Kidney glomerular epithelial cell (primary cell): ENCODE data around the gene PPIA.

Experiments used
- DNase-seq: peaks from one replicate; lab custom pipeline; 2025; lab: John Stamatoyannopoulos, UW

Gene PPIA

GRCh38 chr7:44796504-44797328, at the start of gene PPIA:
Gene PPIA, plus strand, starts transcription at chr7:44796681. Its CDS starts 44 bp downstream, at chr7:44796725.
- peak; percentile 88 for DNase-seq

GRCh38 chr7:44748045-44748947, 48.2 kb upstream of the PPIA start, which contains the start of gene ZMIZ2:
Gene ZMIZ2, plus strand, starts transcription at chr7:44748847. Its CDS starts 7,403 bp downstream, at chr7:44756250.
- peak; percentile 86 for DNase-seq

GRCh38 chr7:44748948-44749731, 47.3 kb upstream of the PPIA start:
- DNase-seq = no peak

GRCh38 chr7:44749992-44750391, 46.5 kb upstream of the PPIA start:
- no peak for DNase-seq

DNA sequence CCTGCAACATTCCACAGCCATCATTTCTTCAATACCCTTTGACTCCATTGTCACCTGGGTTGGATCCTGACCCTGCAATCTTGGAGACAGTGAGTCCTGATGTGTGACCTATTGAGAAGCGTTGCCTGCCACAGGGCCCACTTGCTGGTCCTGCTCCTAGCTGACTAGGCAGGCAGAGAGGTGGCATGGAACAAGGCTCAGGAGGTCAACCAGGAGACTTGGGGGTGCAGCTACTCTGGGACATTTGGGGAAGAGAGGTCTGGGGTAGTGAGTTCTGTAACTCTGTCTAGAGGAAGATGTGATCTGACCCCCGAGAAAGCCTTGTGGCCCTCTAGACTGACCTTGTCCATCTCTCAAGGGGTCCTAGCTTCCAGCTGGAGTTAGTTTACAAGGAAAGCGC, 46.1 kb upstream of the PPIA start:
- no peak for DNase-seq

GRCh38 chr7:44750921-44751571, 45.4 kb upstream of the PPIA start:
- DNase-seq = peak; percentile 61

GRCh38 chr7:44752822-44753221, 43.7 kb upstream of the PPIA start:
- DNase-seq = no peak

GRCh38 chr7:44754802-44755697, 41.4 kb upstream of the PPIA start:
- DNase-seq = no peak

DNA sequence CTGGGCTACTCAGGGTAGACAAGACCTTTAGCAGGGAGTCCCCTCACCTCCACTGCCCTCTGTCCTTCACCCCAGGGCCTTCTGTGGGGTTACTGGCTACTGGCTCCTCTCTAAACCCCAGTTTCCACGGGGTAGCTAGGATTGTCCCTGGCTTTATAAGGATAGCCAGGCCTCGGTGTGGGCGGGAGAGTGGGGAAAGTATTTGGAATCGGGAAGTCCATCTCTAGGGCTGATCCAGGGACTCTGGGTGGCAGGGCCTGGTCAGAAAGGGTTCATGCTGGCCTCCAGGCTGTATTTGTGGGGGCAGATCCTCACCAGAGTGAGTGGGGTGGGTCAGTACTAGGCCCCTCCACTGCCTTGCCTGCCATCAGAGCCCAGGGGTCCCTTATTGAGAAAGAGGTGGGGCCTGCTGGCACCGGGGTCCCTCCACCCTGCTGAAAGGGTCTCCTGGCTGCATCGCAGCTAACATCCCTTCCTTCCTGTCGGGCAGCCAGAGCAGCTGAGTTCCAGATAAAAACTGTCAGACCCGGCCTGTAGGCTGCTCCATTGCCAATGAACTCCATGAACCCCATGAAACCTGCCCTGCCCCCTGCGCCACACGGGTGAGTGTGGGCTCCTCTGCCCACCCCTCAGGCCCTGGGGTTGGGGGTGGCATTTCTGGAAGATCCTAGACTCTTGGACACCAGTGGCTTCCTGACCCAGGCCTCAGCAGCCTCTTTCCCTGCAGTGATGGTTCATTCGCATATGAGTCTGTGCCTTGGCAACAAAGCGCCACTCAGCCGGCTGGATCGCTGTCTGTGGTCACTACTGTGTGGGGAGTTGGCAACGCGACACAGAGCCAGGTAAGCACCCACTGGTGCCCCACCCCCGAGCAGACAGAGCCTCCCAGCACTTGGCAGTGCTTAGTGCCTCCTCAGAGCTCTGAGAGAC, 40.5 kb upstream of the PPIA start:
- no peak for DNase-seq

DNA sequence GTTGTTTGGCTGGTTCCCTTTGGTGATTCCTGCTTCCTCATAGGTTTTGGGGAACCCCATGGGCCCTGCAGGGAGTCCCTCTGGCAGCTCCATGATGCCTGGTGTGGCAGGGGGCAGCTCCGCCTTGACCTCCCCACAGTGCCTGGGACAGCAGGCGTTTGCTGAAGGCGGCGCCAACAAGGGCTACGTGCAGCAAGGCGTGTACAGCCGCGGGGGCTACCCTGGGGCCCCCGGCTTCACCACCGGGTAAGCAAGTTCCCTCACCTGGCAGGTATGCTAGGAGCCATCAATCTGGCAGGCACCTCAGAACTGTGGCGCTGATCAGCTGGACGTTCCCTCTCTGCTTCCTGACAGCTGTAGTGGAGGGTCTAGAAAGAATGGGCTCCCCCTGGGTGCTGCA, 39.6 kb upstream of the PPIA start:
- no peak for DNase-seq

DNA sequence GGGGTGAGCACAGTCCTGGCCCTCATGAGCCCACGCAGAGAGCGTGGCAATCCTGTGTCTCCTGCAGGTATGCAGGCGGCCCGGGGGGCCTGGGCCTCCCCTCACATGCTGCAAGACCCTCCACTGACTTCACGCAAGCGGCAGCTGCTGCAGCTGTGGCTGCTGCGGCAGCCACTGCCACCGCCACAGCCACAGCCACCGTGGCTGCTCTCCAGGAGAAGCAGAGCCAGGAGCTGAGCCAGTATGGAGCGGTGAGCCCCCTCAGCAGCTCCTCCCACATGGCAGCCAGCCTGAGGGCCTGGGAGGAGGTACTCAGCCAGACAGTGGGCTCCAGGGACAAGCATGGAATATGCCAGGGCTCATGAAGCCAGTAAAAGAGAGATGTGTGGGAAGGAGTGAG, 39.2 kb upstream of the PPIA start:
- no peak for DNase-seq

GRCh38 chr7:44757739-44758138, 38.7 kb upstream of the PPIA start:
- DNase-seq = no peak

GRCh38 chr7:44759246-44759645, 37.2 kb upstream of the PPIA start:
- no peak for DNase-seq

DNA sequence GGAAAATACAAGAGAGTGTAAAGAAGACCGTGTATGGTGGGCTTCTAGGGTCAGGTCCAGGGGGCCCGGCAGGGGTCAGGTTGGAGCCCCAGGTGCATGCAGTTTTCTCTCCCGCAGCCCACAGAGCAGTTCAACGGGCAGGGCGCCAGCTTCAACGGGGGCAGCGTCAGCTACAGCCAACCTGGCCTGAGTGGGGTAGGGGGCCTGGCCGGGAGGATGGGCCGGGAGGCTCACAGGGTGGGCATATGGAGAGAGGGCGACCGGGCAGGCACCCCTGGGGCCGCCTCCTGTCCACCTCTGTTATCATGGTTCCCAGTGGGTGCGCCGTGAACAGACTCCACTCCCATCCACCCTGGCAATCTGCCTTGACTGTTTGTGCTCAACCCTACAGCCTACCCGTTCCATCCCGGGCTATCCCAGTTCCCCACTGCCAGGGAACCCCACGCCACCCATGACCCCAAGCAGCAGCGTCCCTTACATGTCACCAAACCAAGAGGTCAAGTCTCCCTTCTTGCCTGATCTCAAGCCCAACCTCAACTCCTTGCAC, 36.4 kb upstream of the PPIA start:
- DNase-seq = no peak

DNA sequence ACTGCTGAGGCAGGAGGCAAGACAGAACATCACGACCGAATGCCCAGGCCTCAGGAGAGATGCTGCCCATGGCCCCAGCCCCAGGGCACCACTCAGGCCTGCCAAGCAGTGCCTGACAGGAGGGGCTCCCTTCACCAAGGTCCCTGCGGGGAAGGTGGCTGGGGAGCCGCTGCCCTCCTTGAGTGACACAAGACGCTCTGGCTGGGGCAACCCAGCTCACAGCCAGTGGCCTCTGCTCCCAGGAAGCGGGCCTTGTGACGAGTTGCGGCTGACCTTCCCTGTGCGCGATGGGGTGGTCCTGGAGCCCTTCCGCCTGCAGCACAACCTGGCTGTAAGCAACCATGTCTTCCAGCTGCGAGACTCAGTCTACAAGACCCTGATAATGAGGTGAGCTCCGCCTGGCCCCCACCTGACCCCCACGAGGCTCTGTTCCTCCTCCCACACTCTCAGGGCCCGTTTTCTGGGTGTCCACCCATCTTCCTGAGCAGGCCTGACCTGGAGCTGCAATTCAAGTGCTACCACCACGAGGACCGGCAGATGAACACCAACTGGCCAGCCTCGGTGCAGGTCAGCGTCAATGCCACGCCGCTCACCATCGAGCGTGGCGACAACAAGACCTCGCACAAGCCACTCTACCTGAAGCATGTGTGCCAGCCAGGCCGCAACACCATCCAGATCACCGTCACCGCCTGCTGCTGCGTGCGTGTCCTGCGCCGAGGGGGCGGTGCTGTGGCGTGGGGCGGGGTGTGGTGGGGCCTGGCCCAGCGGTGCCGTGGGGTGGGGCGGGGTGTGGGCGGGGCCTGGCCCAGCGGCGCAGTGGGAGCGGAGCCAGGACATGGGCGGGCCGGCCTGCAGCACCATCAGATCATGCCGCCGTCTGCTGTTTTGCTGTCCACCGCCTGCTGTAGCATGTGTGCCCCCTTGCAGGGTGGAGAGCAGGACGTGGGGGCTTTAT, 35.0 kb upstream of the PPIA start:
- DNase-seq = no peak

DNA sequence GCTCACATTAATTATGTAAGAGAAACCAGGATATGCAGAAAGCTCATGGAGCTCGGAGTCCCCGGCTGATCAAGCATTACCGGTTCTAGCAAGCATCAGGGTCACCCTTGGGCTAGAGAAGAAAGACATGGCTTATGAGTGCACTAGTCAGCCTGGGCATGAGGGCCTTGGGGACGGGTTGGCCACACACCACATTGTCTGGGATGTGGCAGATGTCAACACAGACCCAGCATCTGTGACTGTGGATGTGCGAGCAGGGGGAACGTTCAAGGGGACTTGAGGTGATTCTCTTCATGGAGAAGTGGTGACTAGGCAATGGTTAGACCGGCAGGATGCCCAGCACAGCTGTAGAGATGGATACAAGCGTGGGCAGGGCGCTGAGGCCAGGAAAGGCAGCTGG, 34.2 kb upstream of the PPIA start:
- no peak for DNase-seq

DNA sequence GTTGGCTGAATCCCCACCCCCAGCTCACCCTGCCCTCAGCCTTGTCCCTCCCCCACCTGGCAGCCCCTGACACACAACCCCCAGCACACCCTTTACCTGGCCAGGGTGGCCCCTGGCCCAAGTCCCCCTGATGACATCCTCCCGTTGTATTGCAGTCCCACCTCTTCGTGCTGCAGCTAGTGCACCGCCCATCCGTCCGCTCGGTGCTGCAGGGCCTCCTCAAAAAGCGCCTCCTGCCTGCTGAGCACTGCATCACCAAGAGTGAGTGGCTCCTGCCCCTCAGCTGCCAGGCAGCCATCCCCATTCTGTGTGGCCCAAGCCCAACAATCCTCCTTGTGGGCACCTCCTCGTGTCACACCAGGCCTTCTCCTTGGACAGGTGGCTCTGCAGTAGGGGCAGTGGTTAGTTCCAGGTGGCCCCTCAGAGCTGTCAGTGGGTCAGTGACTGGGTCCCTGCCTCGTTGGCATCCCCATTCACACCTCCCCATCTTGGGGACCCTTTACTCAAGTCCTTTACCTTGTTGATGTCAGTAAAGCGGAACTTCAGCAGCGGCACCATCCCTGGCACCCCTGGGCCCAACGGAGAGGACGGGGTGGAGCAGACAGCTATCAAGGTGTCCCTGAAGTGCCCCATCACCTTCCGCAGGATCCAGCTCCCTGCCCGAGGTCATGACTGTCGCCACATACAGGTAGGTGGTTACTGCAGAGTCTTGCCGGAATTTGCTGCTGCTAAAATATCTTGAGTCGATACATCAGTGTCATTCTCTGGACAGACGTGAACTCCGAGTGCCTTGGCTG, 33.6 kb upstream of the PPIA start:
- DNase-seq = no peak
